ENCODE data around the gene EFNA2. TPM values are rescaled to one million over a fixed set of nuclear protein-coding genes. Genes with fewer than 3 reads are reported as not detected.

Gene EFNA2
- polyA plus RNA-seq, 2 of the 4 experiments (the other 2 are of a cell fraction): 0.16 to 1.3 TPM

GRCh38 chr19:1252221-1252820 lies 33.4 kb upstream of the EFNA2 start:
- H3K4me3 ChIP-seq: peak overlapping the region; percentile 97
- peak overlapping the region; percentile 100 for H3K27ac ChIP-seq
- H3K4me2 ChIP-seq: peak overlapping the region; percentile 100
- no peak for TF ChIP-seq REST (IDR thresholded peaks at IDR 0.05)
- TF ChIP-seq SMC3 (IDR thresholded peaks at IDR 0.05): 0 out of 3 replicates have a peak, but pooled peaks have one; percentile 8
- peak in 1 of 2 experiments; percentile 59; a peak in 3 of 5 replicates for TF ChIP-seq JUN (IDR thresholded peaks at IDR 0.05)
- TF ChIP-seq FOSL2 (IDR thresholded peaks at IDR 0.05): no peak
- TF ChIP-seq FOSL2 (CRISPR knock-in tag; IDR thresholded peaks at IDR 0.05): peak; percentile 47; the same call in 1 of the 2 replicates
- WGBS (ENCODE audit: missing lambda C conversion rate): 0% methylated on average over 6 of the region's 30 CpGs
- DNase-seq (ENCODE audit: low read depth in 1 of 2, low spot score in 1 of 2): peak in 1 of 2 experiments; percentile 85
- POLR2A ChIA-PET: interaction anchor here (0.9 to 5.0 kb wide), 6 partner anchors 8 to 23 kb away, joined by 3 to 62 read pairs (median 12); partner anchors contain the start of genes CIRBP and FAM174C
- peak; percentile 5 to 13; a peak in 5 of 6 replicates for ATAC-seq
- FAIRE-seq: no peak
- no peaks in the 10 kb centered on the region for H3K9me3 ChIP-seq
- CTCF ChIA-PET: interaction anchor here (0.6 to 18.7 kb wide), 6 partner anchors 9 to 121 kb away, joined by 3 to 500 read pairs (median 8); partner anchors contain the start of genes ATP5F1D and CIRBP
- H3K4me1 ChIP-seq: peaks cover 45% of the 10 kb centered on the region

DNA sequence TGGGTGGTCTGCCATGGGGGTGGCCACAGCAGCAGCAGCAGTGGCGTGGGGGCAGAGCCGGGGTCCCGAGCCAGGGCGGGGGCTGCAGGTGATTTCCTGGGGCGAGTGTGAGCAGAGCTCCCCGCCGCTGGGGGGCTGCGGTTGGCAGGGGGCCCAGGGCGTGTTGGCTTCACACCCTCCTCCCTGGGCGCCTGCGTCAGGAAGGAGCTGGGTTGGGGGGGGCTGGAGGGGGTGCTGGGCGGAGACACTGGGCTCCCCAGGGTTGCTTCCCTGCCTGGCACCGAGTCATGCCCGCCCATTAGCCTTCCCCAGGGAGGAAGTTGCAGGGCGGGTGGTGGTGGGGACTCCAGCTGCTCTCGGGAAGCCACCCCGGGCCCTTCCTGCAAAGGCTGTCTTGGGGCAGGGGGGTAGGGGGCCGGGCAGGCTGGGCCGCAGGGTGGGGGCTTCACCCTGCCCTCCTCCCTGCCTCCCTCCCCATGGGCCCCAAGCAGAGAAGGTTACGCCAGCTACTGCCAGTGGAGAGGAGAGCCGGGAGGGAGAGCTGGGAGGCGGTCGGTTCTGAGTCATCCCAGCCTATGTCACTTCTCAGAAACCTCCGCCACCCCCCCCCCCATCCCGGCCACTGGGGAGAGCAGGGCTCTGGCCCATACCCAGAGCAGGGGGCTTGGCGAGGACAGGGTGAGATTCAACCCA lies 32.7 kb upstream of the EFNA2 start:
- H3K9me3 ChIP-seq: no peaks in the 10 kb centered on the region
- ChIA-PET POLR2A (interaction anchor here (0.7 to 5.0 kb wide), 7 partner anchors 9 to 330 kb away, joined by 3 to 62 read pairs (median 9); partner anchors contain the start of genes CIRBP and FAM174C), CTCF (interaction anchor here (0.6 to 18.7 kb wide), 8 partner anchors 9 to 141 kb away, joined by 3 to 500 read pairs (median 4); partner anchors contain the start of genes ATP5F1D and CIRBP)
- ATAC-seq (peak; percentile 36 to 61), FAIRE-seq (no peak), DNase-seq (ENCODE audit: low read depth in 1 of 2, low spot score in 1 of 2) (peak in 1 of 2 experiments; percentile 91)
- H3K4me1 ChIP-seq: peaks cover 45% of the 10 kb centered on the region
- H3K4me3 ChIP-seq: peak overlapping the region; percentile 97
- H3K27ac ChIP-seq: peak overlapping the region; percentile 100
- H3K4me2 ChIP-seq: peak overlapping the region; percentile 100
- 0% methylated on average over 9 of the region's 26 CpGs for WGBS (ENCODE audit: missing lambda C conversion rate)
- no peak for TF ChIP-seq ZFP36 (IDR thresholded peaks at IDR 0.05; ENCODE audit: borderline replicate concordance, partially characterized antibody)
- no peak for TF ChIP-seq RARB (CRISPR knock-in tag; IDR thresholded peaks at IDR 0.05)
- TF ChIP-seq FOSL2 (IDR thresholded peaks at IDR 0.05): 0 out of 2 replicates have a peak, but pooled peaks have one; percentile 22
- TF ChIP-seq FOSL2 (CRISPR knock-in tag; IDR thresholded peaks at IDR 0.05): peak; percentile 76
- TF ChIP-seq, protein P1, sequence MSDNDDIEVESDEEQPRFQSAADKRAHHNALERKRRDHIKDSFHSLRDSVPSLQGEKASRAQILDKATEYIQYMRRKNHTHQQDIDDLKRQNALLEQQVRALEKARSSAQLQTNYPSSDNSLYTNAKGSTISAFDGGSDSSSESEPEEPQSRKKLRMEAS (IDR thresholded peaks at IDR 0.05): peak; percentile 12; the same call in 1 of the 2 replicates
- TF ChIP-seq SMC3 (IDR thresholded peaks at IDR 0.05): 0 out of 3 replicates have a peak, but pooled peaks have one; percentile 4
- peak; percentile 51 for TF ChIP-seq GATA3 (IDR thresholded peaks at IDR 0.05; ENCODE audit: borderline replicate concordance)
- TF ChIP-seq, protein P2, sequence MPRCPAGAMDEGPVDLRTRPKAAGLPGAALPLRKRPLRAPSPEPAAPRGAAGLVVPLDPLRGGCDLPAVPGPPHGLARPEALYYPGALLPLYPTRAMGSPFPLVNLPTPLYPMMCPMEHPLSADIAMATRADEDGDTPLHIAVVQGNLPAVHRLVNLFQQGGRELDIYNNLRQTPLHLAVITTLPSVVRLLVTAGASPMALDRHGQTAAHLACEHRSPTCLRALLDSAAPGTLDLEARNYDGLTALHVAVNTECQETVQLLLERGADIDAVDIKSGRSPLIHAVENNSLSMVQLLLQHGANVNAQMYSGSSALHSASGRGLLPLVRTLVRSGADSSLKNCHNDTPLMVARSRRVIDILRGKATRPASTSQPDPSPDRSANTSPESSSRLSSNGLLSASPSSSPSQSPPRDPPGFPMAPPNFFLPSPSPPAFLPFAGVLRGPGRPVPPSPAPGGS (IDR thresholded peaks at IDR 0.05): 0 out of 3 replicates have a peak, but pooled peaks have one; percentile 21
- no peak for TF ChIP-seq TFCP2L1 (CRISPR knock-in tag; IDR thresholded peaks at IDR 0.05)
- TF ChIP-seq KDM1A (IDR thresholded peaks at IDR 0.05; ENCODE audit: low read depth): no peak
- TF ChIP-seq PBX3 (IDR thresholded peaks at IDR 0.05): no peak; the same call in 1 of the 2 replicates
- TF ChIP-seq EP300 (IDR thresholded peaks at IDR 0.05): peak; percentile 35 to 39; a peak in 2 of 5 replicates
- no peak; the same call in 1 of the 2 replicates for TF ChIP-seq POLR2AphosphoS2 (conservative IDR thresholded peaks at IDR 0.05; ENCODE audit: low read length)
- TF ChIP-seq ZSCAN20 (CRISPR knock-in tag; IDR thresholded peaks at IDR 0.05): no peak
- no peak for TF ChIP-seq FOSB (CRISPR knock-in tag; IDR thresholded peaks at IDR 0.05)
- TF ChIP-seq JUN (IDR thresholded peaks at IDR 0.05): peak in 1 of 2 experiments; percentile 69; a peak in 3 of 5 replicates

Measured in A549 (cell line).